Right lung (tissue), 10 donors: Measurements from ENCODE around the gene NEK3. TPM values are rescaled to one million over a fixed set of nuclear protein-coding genes. Genes with fewer than 3 reads are reported as not detected.
"Not testable (repeated sequence)": the region's sequence is repeated elsewhere in the genome, so short reads cannot be mapped to it uniquely, and the experiment has no call there.

Source experiments
- DNase-seq, 2 donors: peaks; one replicate each; pipeline ENCODE4 v3.0.0-alpha.2; 2013
- long read RNA-seq, 8 donors: transcript quantifications; one replicate each; lab custom pipeline, GENCODE V29; 2026
- polyA plus RNA-seq, 5 donors: library from polyadenylated mRNA; unstranded; fragments of 120-200 nt; gene quantifications; one replicate each; pipeline versions ENCODE4 v1.2.1 to v1.2.3, GENCODE V29; 2013; ENCODE audit warnings: inconsistent platforms in 1 of 5, low replicate concordance in 1 of 5; ENCODE audit not compliant: insufficient read length in 5 of 5, insufficient read depth in 1 of 5

Gene NEK3, protein sequence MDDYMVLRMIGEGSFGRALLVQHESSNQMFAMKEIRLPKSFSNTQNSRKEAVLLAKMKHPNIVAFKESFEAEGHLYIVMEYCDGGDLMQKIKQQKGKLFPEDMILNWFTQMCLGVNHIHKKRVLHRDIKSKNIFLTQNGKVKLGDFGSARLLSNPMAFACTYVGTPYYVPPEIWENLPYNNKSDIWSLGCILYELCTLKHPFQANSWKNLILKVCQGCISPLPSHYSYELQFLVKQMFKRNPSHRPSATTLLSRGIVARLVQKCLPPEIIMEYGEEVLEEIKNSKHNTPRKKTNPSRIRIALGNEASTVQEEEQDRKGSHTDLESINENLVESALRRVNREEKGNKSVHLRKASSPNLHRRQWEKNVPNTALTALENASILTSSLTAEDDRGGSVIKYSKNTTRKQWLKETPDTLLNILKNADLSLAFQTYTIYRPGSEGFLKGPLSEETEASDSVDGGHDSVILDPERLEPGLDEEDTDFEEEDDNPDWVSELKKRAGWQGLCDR
- 10 to 100 TPM; 36.6 to 62.6 (median 53.7) TPM for polyA plus RNA-seq
- long read RNA-seq, donor 1: 0 reads
- long read RNA-seq, donor 2, partial matches to known transcripts: 0 of 1 reads
- long read RNA-seq, donor 2, other reads (novel, unspliced or antisense): 0 of 1 reads
- long read RNA-seq, donor 3, partial matches to known transcripts: 0 of 5 reads
- long read RNA-seq, donor 3, other reads (novel, unspliced or antisense): 0 of 5 reads
- long read RNA-seq, donor 4, partial matches to known transcripts: 0 of 1 reads
- long read RNA-seq, donor 4, other reads (novel, unspliced or antisense): 0 of 1 reads
- long read RNA-seq, donor 5, partial matches to known transcripts: 7 of 12 reads
- long read RNA-seq, donor 5, other reads (novel, unspliced or antisense): 0 of 12 reads
- long read RNA-seq, donor 6, partial matches to known transcripts: 0 of 1 reads
- long read RNA-seq, donor 6, other reads (novel, unspliced or antisense): 0 of 1 reads
- long read RNA-seq, donor 7: 0 reads
- long read RNA-seq, donor 8: 0 reads

DNA sequence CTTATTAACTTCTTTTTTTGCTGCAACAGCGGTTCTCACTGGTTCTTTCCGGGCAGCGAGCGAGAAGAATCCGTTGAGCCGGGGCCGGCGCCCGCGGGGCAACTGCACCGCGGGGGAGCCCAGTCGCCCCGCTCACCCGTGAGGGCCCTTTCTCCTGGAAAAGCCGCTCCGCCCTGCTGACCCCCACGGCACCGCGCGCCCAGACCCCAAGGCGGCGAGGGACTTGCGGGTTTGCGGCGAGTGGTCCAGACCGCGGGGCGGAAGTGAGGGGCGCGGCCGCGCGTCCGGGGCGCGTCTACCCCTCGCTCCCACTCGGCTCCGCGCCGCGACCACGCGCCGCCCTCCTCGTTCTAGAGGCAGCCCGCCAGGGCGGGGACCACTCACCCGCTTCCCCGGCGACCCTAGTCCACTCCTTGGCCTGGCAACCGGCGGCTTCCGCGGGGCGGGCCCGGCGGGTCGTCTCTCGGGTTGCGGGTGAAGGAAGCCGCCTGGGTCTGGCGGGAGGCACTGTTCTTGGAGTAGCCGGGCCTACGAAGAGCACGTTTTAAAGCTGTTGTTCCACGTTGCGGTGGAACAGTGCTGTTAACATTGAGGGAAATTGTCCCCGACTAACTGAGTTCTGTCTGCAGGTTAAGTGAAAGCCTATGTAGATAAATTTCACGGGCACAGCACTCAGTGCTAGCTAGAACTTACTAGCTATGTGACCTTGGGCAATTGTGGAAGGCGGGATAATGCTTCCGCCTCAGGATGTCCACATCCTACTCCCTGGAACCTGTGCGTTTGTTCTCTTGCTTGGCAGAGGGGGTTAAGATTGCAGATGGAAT, at the start of gene NEK3:
Gene NEK3 (minus strand): TSS at position 439 of the 824 bp plus-strand sequence. CDS start 3,406 bp downstream, outside the sequence.
- peak; percentile 68 to 77 for DNase-seq

DNA sequence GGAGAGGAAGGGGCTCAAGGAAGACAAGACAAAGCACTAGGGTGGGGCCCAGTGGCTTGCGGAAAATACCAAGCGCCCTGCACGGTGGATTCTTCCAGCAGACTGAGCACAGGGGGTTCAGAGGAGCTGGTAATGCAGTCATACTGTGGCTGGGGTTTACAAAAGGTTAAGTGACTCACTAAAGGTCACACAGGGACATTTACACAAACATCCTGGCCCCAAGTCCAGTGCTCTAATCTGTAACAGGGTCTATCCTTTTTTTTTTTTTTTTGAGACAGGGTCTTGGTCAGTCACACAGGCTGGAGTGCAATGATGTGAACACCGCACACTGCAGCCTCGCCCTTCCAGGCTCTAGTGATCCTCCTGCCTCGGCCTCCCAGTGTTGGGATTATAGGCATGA, 49.0 kb upstream of the NEK3 start:
- not testable (repeated sequence) for DNase-seq

GRCh38 chr13:52207896-52208295, 48.5 kb upstream of the NEK3 start:
- not testable (repeated sequence) for DNase-seq

- DNase-seq: not testable (repeated sequence)
These were observed 47.9 kb upstream of the NEK3 start for GRCh38 chr13:52207337-52207736.

- not testable (repeated sequence) for DNase-seq
These were observed 45.1 kb upstream of the NEK3 start for GRCh38 chr13:52204546-52204945.

DNA sequence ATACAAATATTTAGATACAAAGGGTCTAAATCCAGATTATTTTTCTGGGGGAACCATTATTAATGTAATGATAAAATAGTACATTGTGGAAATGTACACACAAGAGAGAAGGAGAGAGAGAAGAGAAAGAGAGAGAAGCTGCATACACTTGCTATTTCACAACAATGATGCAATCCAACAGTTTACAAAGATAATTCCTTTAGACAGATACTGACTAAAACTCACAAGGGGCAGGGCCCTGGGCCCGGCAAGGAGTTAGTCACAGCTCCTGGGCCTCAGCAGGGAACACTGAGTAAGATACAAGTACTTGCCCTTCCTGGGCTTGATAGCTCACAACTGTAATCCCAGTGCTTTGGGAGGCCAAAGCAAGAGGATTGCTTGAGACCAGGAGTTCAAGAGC, 44.5 kb upstream of the NEK3 start:
- DNase-seq: not testable (repeated sequence)

- not testable (repeated sequence) for DNase-seq
These were observed 43.1 kb upstream of the NEK3 start for GRCh38 chr13:52202506-52202905.

DNA sequence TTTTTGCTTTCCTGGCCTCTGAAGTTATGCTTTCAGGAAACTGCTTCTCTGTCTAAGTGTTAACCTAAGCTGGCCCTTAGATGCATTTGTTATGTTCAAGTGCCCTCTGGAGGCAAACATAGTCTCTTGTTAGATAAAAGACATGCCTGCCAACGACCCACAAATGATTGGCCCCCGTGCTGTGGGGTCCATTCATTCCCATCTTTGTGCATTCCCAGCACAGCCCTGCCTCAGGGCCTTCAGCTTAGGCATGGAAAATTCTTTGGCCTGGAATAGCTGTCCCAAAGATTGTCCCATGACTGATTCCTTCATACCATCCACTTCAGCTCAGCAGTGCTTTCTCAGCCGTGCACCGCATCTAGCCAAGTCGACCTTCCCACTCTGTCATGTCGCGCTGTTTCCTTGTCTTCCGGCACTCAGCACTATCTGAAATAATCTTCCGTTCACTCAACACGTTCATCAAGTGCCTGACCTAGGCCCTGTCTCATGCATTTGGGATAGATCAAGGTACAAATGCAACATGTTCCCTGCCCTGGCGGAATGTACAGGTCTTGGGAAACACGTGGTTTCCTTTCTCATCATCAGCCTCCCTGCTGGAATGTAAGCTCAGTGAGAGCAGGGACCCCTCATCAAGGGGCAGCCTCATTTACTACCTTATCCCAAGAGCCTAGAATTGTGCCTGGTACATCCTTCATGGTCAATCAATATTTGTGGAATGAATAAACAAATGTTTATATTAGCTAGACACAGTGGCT, 42.2 kb upstream of the NEK3 start:
- DNase-seq: peak in 1 of 2 donors; percentile 38

- DNase-seq: peak in 1 of 2 donors; percentile 61
These were observed 36.0 kb upstream of the NEK3 start for GRCh38 chr13:52195401-52195837.

DNA sequence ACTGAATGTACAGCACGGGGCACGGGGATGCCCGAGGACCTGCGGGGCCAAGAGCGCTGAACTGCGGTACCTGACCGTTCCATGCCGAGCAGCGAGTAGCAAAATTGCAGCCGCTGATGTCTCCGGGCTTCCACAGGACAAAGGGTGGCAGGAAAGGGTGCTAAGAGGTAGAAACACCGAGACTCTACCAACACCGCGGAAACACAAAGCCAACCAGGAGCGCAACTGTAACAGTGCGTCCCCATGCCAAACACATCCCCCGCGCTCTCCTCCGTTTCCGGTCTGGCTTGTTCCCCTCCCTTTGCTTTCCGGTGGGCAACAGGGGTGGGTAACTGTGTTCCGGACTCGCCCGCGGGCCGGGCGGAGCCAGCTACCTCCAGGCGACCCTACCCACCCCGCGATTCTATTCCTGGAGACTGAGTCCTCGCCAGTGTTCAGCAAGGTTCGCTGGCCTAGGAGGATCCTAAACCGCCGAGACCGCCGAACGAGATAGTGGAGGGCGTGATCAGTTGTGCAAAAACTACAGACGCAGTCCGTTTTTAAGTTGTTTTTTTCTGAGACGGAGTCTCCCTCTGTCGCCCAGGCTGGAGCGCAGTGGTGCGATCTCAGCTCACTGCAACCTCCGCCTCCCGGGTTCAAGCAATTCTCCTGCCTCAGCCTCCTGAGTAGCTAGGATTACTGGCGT, 34.9 kb upstream of the NEK3 start:
- peak; percentile 82 to 84 for DNase-seq

DNA sequence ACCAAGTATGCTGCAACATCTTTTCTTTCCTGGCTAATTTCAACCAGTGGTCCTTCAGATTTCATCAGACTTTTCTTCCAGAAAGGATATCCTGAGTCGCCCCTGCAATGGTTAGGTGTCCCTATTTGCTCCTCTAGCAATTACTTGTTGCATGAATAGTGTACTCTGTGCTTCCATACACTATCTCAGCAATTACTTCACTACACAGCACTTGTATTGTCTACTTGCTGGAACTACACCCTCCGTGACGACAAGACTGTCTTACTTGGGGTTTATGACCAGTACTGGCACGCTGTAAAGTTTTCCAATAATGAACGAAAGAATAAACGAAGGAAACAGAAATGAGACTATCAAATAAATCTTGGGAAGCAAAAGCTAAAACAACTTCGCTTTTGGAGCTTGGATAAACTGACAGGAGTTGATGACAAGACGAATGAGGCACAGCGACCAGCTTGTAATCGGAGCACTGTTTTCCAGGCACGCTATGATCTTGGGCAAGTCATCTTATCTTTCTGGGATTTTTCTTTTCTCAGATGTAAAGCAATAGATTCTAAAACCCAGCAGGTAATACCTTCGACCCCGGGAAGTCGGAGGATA, 34.3 kb upstream of the NEK3 start:
- DNase-seq: not testable (repeated sequence)

- not testable (repeated sequence) for DNase-seq
These were observed 28.2 kb upstream of the NEK3 start for GRCh38 chr13:52187424-52188187.

GRCh38 chr13:52187029-52187423, 27.6 kb upstream of the NEK3 start:
- DNase-seq: no peak

DNA sequence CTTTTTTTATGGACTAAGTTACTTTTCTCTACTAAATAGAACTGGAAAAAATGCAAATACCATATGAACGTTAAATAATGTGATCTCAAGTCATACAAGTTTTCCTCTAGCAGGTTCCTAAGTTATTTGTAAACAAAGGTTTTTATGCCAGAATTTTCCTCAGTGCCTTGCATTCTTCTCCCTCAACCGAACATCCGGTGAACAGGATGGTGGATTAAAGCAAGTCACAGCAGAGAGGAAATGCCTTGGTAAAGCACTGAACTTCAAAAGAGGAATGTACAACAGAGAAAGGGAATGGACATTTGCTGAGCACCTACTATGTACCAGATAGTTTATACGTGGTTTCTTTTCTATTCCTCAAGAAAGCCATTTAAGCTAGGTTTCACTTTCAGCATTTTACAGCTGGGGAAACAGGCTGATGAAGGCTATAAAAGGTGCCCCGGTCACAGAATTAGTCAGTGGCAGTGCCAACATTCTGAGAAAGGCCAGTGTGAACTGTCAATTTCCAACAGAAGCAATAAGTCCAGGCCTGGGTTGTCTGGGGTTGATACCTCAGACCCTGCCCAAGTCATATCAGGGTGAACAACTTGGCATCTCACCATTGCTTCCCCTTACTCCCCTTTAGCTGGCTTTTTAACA, 22.0 kb upstream of the NEK3 start:
- DNase-seq: not testable (repeated sequence)

GRCh38 chr13:52179925-52180324, 20.5 kb upstream of the NEK3 start:
- no peak for DNase-seq

DNA sequence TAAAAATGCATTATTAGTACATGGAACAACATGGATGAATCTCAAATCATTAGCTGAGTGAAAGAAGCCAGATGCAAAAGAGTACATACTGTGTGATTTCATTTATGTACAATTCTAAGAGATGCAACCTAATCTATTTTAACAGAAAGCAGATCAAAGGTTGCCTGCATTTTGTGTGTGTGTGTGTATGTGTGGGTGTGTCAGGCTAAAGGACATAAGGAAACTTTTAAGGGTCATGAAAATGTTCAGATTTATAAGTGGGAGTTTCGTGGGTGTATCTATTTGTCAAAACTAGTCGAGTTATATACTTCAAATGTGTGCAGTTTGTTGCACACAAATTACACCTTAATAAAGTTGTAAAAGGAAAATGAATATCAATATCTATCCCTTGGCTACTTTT, 17.9 kb upstream of the NEK3 start:
- no peak for DNase-seq

DNA sequence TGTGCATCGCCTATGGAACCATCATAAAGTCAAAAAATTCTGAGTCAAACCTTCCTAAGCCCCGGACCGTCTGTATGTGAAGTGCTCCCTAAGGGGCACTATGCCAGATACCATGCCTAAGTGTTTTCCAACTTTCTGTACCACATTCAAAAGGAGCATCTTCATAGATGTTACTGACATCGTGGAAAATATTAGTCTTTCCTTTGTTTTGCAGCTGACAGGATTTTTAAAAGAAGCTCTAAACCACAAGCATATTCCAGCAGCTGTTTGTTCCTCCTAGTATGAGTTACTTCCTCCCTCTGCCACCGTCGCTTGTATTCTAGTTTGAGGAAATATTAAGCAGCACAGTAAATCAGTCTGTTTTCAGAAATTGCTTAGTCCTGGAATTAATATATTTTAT, 14.6 kb upstream of the NEK3 start:
- not testable (repeated sequence) for DNase-seq

DNA sequence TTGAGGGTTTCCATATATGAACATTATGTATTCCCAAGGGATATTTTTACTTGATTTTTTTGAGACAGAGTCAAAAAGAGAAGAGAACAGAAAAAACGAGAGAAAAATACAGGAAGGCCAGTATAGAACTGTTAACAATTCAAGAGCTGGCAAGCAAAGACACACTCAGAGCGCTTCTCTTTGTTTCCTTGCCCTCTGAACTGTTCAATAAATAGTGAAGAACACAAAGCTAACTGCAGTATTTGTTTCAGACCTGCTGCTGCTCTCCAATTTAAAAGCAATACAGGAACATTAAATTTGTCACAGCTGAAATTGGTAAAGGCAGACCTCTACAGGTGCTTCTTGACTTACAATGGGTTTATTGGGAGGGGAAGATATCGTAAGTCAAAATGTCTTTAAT, 14.0 kb upstream of the NEK3 start:
- no peak for DNase-seq
